Measurements from ENCODE around the gene PRG3. TPM values are rescaled to one million over a fixed set of nuclear protein-coding genes. Genes with fewer than 3 reads are reported as not detected.
A peak's percentile ranks its signal among the peaks of the same experiment; 100 is the strongest.

PRG3 gene
- total and polyA plus RNA-seq, 9 of the 15 experiments (the other 6 are each of a cell fraction or from before 2014, with no cell fraction given) = 0.18 to 0.55 (median 0.38) TPM; not detected in 6

DNA sequence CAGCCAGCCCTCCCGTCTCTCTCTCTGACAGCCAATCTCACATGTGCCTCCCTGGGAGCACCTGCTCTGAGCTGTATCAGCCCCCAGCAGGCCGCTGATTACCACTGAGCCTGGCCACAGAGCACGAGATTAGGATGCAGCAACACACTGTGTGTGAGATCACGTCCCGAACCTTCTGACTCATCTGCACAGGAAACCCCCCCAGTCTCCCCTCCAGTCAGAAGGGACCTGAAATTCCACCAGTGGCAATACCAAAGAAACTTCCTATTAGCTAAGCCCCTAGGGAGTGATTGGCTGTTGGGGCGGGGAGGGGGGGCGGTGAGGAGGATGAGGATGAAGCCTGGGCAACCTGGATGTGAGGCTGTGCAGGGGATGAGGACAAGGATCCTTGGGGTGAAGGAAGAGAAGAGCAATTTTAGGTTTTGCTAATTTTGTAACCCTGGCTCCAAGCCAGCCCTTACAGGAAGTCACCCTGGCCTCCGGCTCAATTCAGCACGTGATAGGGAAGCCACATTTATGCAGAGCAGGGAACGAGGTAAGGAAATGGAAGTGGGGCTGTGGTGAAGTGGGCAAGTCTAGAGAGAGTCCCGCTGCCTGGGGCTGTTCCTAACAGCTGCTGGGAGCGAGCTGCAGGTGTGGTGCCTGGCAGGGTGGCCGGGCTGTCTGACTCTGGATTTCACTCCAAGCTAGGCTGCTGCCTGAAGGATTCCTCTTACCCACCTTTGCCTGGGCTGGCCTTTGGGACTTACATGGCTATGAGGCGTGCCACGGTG lies 44.0 kb upstream of the PRG3 start (continued):
- TF ChIP-seq, protein P1, sequence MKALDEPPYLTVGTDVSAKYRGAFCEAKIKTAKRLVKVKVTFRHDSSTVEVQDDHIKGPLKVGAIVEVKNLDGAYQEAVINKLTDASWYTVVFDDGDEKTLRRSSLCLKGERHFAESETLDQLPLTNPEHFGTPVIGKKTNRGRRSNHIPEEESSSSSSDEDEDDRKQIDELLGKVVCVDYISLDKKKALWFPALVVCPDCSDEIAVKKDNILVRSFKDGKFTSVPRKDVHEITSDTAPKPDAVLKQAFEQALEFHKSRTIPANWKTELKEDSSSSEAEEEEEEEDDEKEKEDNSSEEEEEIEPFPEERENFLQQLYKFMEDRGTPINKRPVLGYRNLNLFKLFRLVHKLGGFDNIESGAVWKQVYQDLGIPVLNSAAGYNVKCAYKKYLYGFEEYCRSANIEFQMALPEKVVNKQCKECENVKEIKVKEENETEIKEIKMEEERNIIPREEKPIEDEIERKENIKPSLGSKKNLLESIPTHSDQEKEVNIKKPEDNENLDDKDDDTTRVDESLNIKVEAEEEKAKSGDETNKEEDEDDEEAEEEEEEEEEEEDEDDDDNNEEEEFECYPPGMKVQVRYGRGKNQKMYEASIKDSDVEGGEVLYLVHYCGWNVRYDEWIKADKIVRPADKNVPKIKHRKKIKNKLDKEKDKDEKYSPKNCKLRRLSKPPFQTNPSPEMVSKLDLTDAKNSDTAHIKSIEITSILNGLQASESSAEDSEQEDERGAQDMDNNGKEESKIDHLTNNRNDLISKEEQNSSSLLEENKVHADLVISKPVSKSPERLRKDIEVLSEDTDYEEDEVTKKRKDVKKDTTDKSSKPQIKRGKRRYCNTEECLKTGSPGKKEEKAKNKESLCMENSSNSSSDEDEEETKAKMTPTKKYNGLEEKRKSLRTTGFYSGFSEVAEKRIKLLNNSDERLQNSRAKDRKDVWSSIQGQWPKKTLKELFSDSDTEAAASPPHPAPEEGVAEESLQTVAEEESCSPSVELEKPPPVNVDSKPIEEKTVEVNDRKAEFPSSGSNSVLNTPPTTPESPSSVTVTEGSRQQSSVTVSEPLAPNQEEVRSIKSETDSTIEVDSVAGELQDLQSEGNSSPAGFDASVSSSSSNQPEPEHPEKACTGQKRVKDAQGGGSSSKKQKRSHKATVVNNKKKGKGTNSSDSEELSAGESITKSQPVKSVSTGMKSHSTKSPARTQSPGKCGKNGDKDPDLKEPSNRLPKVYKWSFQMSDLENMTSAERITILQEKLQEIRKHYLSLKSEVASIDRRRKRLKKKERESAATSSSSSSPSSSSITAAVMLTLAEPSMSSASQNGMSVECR (CRISPR knock-in tag; IDR thresholded peaks at IDR 0.05) = peak; percentile 87
- TF ChIP-seq ZKSCAN1 (IDR thresholded peaks at IDR 0.05; ENCODE audit: low read depth, low read length) (peak; percentile 94), KHSRP (IDR thresholded peaks at IDR 0.05) (0 out of 2 replicates have a peak, but pooled peaks have one; percentile 48), SMAD2 (IDR thresholded peaks at IDR 0.05; ENCODE audit: low read depth, low read length) (no peak), ZNF282 (CRISPR knock-in tag; IDR thresholded peaks at IDR 0.05) (no peak), ZNF121 (CRISPR knock-in tag; conservative IDR thresholded peaks at IDR 0.05) (0 out of 2 replicates have a peak, but pooled peaks have one; percentile 32), IRF9 (tag; IDR thresholded peaks at IDR 0.05) (peak; percentile 41; the same call in 1 of the 2 replicates), ZBTB8A (IDR thresholded peaks at IDR 0.05; ENCODE audit: partially characterized antibody) (no peak), CREB1 (IDR thresholded peaks at IDR 0.05) (peak; percentile 89), CREB1 (CRISPR knock-in tag; IDR thresholded peaks at IDR 0.05) (peak; percentile 77), ZNF316 (IDR thresholded peaks at IDR 0.05) (no peak), ZNF408 (CRISPR knock-in tag; IDR thresholded peaks at IDR 0.05; ENCODE audit: low read depth) (no peak), ELF4 (CRISPR knock-in tag; IDR thresholded peaks at IDR 0.05) (no peak)
- TF ChIP-seq, protein P2, sequence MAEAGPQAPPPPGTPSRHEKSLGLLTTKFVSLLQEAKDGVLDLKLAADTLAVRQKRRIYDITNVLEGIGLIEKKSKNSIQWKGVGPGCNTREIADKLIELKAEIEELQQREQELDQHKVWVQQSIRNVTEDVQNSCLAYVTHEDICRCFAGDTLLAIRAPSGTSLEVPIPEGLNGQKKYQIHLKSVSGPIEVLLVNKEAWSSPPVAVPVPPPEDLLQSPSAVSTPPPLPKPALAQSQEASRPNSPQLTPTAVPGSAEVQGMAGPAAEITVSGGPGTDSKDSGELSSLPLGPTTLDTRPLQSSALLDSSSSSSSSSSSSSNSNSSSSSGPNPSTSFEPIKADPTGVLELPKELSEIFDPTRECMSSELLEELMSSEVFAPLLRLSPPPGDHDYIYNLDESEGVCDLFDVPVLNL (CRISPR knock-in tag; IDR thresholded peaks at IDR 0.05; ENCODE audit: low read depth) = no peak
- TF ChIP-seq, protein P3, sequence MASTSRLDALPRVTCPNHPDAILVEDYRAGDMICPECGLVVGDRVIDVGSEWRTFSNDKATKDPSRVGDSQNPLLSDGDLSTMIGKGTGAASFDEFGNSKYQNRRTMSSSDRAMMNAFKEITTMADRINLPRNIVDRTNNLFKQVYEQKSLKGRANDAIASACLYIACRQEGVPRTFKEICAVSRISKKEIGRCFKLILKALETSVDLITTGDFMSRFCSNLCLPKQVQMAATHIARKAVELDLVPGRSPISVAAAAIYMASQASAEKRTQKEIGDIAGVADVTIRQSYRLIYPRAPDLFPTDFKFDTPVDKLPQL (IDR thresholded peaks at IDR 0.05; ENCODE audit: extremely low read depth, insufficient read length) = no peak

Measured in K562 (cell line).